ENCODE results near the gene CHN2.

The CHN2 gene

DNA sequence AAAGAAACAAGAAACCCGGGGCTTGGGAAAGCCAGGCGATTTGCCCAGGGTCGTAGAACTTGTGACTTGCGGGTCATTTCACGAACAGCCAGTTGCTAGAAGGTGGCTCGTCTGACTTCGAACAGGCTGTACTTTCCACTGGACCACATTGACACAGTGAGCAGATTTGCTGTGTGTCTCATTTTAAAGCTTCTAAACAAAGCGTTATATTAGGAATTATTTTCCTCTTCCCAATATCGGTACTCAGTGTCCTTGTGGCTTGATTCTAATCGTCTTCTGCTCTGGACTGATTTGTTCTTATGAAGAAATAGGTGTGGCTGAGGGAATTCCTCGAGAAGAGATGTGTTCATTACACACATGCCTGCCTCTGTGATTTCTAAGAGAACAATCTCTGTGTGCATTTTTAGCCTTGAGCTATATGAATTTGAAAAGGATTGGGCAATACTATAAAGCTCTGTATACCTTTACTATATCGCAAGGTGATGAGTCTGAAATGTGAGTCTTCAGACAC lies 219.1 kb downstream of the CHN2 start:
- no peak for DNase-seq

DNA sequence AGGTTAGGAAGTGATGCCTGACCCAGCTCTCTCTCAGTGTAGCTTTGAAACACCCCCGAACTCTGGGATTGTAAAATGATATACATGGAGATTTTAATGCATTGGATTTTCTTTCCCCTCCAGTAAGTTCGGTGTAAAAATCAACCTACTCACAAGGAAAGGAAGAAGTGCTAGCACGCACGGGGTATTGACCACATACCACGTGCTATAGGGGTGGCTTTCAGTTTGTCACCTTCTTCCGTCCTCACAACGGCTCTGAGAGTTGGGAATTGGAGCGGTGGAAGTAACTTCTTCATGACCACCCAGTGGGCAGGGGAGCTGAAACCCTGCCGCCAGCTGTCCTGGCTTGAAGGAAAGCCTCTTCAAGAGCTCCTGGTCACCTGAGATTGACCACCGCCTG lies 219.6 kb downstream of the CHN2 start:
- no peak for DNase-seq

DNA sequence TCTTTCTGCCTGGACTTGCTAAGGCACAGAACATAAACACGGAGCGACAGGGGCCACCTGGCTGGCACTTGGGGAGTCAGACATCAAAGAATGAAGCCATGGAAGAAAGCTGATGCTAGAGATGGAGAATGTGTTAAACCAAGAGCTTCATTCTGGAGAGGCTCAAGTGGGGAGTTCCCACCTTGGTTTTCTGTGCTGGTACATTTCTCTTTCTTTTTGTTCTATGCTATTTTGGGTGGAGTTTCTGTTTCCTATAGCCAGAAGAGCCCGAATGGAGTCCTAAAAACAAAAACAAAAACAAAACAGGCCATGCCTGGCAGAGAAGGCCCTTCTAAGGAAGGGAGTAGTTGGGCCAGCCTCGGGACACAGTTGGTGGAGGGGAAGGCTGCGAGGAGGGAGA lies 220.6 kb downstream of the CHN2 start:
- DNase-seq = no peak

DNA sequence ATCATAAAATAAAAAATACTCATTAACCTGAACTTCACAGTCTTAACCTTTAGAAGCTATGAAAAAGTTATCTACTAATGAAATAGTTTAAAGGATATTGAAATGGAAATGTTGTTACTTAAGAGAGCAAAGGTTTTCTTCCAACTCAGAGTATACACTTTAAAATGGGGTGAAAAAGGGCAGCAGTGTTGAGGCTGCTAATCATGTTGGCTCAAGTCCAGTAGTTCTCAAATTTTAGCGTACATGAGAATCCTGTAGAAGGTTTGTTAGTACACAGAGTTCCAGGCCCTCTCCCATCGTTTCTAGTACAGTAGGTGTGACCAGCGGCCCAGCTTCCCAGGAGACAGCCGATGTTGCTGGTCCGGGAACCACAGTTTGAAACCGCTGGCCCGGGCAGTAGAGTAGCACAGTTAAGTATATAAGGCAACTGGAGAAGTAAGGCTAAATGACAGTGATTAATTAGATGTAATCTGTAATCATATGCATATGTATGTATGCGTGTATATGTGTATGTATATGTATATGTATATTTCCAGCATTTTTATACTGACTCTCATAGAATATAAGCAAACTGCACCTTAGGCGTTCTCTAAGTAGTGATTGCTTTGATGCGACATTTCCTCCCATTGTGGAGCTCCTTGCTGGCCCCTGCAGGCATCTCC lies 221.8 kb downstream of the CHN2 start:
- DNase-seq = no peak

DNA sequence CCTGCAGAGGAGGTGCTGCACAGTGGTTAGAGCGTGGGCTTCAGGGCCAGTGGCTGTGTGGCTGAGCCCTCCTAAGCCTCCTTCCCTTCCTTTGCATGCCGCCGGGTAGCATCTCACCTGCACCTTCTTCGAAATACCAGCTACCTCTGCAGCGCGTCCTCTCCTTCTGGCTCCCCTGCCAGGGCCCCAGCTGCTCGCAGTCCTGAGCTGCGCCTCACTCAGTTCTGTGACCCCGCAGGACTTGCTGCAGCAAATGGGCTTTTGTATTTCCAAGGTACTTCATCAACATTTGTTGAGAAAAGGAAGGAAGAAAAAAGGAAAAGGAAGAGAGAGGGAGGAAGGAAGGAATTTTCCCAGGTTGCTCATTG lies 222.3 kb downstream of the CHN2 start:
- DNase-seq = no peak

DNA sequence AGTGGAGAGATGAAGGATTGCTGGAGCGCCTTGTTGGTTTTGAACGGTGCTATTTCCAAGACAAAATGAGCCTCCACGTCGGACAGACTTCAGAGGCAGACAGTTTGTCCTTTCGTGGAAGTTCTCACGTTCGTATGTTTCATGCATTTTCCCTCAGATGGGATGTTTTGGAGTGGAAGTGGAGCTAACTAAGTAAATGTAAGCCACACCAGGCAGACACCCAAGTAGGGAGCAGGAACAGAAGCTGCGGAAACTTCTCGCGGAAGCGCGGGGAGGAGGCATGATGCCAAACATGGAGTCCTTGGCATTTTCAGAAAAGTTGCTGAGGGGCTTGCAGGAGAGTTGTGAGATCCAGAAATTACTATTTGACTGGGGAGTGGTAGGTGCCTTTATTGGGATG lies 223.5 kb downstream of the CHN2 start:
- DNase-seq = no peak

DNA sequence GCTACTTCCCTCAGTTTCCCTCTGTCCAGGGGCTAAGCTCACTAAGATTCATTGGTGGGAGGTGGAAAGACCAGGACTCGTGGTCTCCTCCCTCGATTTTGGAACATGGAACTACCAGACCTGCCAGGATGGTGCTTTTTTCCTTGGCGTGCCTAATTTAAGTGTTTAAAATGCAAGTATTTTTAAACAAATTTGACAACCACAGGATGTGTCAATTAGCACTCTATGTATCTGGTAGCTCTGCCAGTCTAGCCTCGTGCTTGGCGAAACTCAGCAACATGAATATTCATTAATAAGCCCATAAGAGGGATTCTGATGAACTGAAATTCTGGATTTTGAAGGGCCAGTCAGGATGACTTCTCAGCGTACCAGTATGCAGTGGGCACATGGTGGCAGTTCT lies 224.1 kb downstream of the CHN2 start:
- no peak for DNase-seq

DNA sequence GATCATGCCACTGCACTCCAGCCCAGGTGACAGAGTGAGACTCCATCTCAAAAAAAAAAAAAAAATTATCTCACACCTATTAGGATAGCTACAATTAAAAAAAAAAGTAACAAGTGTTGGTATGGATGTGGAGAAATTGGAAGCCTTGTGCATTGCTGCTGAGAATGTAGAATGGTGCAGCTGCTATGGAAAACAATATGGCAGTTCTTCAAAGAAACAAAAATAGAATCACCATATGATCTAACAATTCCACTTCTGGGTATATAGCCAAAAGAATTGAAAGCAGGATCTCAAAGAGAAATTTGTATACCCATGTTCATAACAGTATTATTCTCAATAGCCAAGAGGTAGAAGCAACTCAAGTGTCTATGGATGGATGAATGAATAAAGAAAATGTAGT lies 225.4 kb downstream of the CHN2 start:
- DNase-seq = no peak

DNA sequence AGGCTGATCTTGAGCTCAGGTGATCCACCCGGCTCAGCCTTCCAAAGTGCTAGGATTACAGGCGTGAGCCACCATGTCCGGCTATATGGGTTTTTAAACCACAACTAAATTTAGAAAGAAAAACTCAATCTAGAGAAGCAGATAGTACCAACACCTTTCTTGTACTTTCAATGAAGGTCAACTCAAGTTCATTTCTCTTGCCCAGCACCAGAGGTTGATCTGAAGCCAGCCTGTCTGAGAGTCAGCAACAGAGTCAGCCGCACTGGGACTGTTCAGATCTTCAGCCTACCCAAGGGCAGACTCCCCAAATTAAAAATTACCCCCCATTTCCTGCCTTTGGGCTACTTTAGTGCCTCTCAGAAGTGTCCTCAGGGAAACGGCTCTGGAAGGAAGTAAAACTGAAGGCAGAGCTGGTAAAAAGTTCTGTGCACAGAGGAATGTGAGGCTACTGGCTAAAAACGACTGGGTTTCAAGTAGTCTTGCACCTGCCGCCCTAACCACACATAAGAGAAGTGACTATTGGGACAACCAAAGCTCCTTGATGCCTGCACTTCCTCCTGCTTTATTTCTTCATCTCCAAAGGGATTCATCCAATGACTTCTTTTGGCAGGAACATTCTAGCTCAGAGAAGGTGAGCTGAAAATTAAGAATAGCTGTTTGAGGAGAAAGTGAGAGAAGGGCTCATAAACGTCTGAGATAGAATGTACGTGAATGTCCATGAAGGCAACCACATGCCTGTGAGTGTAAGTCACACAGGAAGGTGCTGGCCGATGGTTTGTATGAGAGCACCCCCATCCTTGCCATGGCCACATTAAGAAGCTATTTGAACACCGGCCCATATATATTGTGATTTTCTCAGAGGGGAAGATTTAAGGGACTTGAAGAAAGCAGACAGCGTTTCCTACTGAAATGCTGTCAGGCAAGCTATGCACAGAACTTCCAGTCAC lies 226.7 kb downstream of the CHN2 start:
- DNase-seq = no peak

DNA sequence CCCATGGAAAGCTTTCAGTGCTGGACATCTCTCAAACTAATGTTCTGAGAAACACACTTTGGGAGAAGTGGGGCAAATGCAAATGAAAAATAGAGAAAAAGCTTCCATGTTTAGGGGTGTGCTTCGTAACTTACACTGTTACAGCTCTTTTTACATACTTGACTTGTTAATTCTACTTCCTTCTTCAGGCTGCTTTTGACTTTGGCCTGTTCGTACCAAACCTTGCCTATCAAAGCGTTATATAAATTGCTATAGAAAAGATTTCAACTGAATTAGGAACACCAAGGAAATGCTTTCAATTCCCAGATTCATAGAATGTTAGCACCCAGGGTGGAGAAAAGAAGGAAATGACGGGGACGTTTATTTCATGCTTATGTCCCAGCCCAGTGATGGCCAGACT lies 228.3 kb downstream of the CHN2 start:
- no peak for DNase-seq

DNA sequence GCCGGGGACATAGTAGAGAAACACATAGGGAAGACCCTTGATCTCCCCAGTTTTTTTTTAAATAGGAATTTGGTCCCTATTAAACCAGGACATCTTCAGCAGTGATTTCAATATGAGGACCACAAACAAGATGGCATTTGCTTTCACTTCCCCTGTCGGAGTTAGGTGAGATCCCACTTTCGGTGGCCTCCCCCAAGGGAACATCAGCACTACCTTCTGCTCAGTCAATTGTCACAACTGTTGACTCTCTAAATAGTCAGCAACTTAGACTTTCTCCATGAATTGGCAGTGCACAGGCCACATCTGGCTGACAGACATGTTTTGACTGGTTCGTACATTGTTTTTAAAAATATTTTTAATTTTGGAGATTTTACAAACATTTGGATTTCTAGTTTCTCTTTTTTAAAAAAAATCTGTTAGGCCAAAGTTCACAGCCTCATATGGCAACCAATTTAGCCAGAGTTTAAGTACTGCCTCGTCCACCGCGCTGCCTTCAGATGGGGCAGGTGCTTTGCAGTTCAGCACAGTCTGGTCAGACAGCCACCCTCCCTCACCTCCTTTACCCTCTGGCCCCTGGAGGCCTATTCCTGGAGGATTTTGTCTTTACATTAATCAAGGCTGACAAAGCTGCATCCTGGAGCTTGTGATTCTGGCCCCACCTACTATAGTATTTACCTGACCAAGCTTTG lies 229.9 kb downstream of the CHN2 start:
- no peak for DNase-seq

DNA sequence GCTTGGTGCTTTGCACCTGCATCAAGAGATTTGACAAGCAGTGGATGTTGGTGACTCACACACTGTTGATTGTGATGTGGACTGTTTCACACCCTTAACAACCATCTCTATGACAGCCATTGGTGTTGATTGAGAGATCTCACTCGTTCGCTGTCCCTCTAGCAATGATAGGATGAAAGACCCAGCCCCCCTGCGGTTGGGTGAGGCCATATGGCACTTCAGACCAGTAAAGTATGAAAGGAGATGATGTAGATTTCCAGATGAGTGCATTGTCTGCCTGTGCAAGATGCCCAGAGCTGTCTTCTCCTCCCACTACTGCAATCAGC lies 230.4 kb downstream of the CHN2 start:
- no peak for DNase-seq

DNA sequence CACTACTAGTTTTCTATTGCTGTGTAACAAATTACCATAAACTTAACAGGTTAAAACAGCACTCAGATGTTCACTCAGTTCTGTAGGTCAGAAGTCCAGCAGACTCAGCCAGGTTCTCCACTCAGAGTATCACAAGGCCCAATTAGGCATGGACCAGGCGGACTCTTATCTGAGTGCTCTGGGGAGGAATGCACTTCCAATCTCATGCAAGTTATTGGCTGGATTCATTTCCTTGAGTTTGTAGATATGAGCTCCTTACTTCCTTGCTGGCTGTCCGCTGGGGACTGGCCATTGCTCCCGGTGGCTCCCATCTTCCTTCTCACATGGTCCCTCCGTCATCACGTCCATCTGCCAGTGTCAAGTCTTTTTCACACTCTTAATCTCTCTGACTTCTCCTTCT lies 232.0 kb downstream of the CHN2 start:
- no peak for DNase-seq

DNA sequence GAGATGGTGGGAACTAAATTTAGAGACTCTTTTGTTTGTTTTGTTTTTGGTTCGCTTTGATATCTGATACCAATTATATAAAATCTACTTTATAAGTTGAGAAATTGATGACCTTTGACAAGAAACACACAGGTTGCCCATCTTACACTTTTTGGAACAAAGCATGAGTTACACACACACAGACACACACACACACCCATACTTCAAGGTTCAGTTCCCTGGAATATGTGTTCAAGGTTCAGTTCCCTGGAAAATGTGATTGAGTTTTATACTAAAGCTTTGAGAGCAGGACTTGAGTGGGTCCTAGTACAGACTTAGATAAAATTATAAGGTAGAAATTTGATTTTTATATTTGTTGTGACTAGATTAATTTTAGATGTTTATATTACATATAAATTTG lies 234.8 kb downstream of the CHN2 start:
- DNase-seq = no peak

DNA sequence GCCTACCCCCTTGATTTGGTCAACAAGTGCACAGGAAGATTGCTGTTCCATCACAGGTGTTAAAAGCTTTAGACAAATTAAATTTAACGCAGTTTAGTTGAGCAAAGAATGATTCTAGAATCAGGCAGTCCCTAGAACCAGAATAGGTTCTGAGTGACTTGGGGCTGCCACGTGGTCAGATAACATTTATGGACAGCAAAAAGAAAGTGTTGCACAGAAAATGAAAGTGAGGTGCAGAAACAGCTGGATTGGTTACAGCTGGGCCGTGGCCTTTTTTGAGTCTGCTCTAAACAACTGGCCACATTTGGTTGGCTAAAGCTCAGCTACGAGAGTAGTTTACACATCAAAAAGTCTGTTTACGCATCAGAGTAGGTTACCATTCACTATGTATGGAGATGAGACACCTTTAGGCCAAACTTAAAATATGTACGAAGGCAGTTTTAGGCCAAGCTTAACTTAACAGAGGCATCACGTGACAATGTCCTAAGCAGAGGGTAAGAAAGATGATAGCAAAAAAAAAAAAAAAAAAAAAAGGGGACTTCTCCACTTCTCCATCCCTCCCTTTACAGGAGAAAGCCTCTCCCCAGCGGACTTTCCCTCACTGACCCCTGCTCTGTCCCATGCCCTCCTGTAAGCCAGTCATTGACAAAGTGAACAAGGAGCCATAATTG lies 235.8 kb downstream of the CHN2 start:
- DNase-seq = no peak

DNA sequence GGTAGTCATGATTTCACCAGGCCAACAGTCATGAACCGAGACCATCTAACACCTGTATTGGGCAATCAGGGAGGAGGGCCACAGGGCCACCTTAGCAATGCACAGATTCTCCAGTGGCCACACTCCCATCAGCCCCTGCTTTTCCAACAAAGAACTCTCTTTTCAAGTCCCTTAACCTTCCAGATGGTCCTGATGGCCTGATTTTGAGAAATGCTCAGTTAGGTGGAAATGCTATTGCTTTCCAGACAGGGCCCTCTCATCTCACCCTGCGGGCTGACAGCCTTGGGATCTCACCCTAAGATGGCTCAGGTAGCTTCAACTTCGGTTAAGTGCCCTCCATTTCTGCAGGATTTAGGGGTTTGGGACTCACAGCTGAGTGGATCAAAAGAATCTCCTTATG lies 237.1 kb downstream of the CHN2 start:
- DNase-seq = no peak

DNA sequence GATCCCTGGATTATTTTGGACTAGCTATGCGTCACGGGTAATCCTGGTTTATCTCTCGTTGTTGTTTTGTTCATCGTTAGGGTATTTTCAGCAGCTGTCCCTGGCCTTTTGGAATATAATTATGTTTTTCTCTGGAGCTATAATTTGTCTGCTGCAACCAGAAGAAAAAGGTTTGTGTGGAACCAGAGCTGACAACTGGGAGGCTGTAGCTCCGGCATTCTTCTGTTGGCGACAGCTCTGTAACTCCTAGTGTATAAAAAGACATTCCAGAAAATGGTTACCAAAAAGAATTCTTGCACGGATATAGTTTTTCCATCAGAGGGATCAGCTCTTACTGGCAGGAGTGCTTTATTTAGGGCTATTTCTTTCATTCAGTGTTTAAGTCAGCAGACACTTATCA lies 238.1 kb downstream of the CHN2 start:
- no peak for DNase-seq

DNA sequence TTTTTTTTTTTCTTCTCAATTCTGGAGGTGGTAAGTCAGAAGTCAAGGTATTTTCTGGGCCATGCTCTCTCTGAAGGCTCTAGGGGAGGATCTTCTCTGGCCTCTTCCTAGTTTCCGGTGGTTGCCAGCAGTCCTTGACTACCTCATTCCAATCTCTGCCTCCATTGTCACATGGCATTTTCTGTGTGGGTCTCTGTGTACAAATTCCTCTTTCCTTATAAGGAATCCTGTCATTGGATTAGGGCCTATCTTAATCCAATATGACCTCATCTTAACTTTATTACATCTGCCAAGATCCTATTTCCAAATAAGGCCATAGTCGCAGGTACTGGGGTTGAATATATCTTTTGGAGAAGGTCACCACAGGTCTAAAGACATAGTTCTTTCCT lies 239.8 kb downstream of the CHN2 start:
- DNase-seq = no peak

DNA sequence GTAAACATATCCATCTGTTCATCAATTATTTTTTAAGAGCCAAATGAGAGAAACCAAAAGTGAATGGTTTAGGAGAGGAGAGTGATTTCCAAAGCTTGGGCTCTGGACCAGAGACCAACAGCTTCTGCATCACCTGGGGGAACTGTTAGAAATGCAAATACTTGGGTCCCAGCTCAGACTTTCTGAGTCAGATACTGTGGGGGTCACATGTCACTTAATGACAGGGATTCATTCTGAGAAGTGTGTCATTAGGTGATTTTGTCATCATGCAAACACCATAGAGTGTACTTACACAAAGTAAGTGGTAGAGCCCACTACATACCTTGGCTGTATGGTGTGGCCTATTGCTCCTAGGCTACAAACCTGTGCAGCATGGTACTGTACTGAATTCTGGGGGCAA lies 240.6 kb downstream of the CHN2 start:
- DNase-seq = no peak

DNA sequence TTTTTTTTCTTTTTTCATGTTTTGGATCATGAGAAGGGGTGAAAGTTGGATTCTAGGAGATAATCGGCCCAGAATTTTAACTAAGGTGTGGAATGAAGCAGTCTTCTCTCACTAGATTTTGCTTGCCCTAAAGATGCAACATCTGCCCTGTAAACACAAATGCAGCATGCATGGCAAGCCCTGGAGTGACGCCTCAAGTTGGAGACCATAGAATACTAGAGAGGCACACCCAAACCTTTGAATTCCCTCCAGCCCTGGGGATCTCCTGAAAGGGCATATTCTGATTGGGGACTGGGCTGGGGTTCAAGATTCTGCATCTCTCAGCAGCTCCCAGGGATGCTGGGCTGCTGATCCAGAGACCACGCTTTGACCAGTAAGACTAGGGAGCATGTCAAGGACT lies 241.3 kb downstream of the CHN2 start:
- no peak for DNase-seq

DNA sequence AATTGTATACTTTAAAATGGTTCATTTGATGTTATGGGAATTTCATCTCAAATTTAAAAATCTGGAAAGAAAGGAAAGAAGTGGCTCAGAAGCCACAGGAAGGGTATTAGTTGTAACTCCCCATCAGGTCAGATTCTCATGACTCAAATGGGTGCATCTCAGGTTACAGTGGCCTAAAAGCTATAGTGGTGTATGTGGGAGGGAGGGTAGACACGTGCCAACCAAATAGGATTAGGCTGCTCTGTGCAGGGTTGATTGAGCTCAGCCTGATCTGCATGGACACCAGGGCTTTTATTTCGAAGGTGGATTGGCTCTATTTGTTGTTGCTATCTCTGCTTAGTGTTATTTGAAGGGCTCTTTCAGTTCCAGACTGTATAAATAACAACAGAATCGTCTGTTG lies 247.6 kb downstream of the CHN2 start:
- DNase-seq = no peak

DNA sequence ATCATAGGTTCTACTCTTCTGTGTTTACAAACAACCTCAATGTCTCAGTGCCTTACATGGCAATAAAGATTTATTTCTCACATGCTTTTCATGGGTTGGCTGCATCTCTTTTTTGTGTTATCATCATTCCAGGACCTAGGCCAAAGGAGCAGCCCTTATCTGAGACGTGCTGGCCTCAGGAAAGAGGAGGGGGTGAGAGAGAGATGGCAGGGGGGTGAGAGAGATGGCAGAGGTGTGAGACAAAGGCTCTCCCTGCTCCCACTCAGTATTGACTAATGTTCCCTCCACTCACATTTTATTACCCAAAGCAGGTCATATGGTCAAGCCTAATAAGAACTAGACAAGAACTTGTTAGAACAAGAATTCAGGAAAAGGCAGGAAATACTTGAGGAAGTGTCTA lies 249.0 kb downstream of the CHN2 start:
- DNase-seq = no peak

DNA sequence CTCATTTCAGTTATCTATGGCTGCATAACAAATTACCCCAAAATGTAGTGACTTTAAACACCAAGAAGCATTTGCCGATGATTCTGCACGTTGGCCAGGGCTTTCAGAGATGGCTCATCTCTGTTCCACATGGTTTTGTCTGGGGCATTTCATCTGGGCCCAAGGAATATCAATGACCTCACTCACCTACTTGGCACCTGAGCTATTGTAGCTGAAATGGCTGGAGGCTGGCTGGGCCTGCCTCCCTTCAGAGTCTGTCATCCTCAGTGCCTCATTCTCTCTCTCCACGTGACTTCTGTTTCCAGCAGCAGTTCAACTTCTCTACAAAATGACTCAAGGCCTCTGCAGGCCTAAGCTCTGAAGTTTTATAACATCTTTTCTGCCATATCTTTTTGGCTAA lies 249.7 kb downstream of the CHN2 start:
- no peak for DNase-seq

DNA sequence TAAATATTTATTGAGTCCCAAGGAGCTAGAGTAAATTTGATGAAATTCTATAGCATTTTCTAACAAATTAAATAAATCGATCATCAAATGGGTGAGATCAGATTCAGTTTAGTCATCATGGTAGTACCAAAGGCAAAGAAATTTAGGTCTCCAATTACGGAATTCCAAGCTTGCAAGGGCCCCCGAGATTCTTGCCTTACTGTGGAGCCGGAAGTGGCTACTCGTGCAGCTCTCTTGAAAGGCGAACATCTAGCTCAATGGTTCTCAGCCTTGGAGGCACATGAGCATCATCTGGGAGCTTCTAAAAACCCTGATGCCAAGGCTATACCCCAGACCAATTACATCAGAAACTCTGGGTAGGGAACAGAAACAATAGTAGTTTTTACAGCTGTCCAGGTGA lies 251.2 kb downstream of the CHN2 start:
- DNase-seq = no peak
